HL-60 (cell line): ENCODE data around the gene GTSE1.

ENCODE experiments used
- CTCF ChIP-seq: IDR thresholded peaks from one replicate; pipeline ENCODE4 v1.5.1; 2011; ENCODE audit warnings: low read length, control low read depth, inconsistent platforms; ENCODE audit not compliant: insufficient read depth
- GABPA ChIP-seq: IDR thresholded peaks from 2 replicates; pipeline ENCODE4 v1.6.1; 2012; ENCODE audit warnings: low read depth
- POLR2AphosphoS5 ChIP-seq: IDR thresholded peaks from 2 replicates; pipeline ENCODE4 v1.6.1; 2012; ENCODE audit warnings: low read depth
- REST ChIP-seq: IDR thresholded peaks from 2 replicates; pipeline ENCODE4 v1.6.1; 2012; ENCODE audit warnings: low read depth; ENCODE audit not compliant: insufficient replicate concordance

GRCh38 chr22:46251266-46251665 lies 45.4 kb upstream of the GTSE1 start:
- no peak for TF ChIP-seq CTCF
- no peak for TF ChIP-seq POLR2AphosphoS5
- TF ChIP-seq REST = no peak
- no peak for TF ChIP-seq GABPA
